ACC112 (cell line): ENCODE results near the gene GRID1.

Experiments
- H2AFZ ChIP-seq: fragments of 200-600 bp; sonication (generic); one replicate; pipeline ENCODE4 v1.6.0; 2017; ENCODE audit warnings: antibody characterized with exemption, low read length; ENCODE audit not compliant: unreplicated experiment
- H3K27ac ChIP-seq: fragments of 200-600 bp; sonication (generic); 2 replicates; pipeline ENCODE4 v1.5.1; 2014; ENCODE audit warnings: low read depth, mild to moderate bottlenecking, antibody characterized with exemption, low read length, moderate library complexity
- H3K27me3 ChIP-seq: fragments of 200-600 bp; sonication (generic); 2 replicates; pipeline ENCODE4 v1.6.1; 2014; ENCODE audit warnings: mild to moderate bottlenecking, antibody characterized with exemption, low read length, moderate library complexity, mixed read lengths; ENCODE audit not compliant: insufficient read depth
- H3K36me3 ChIP-seq: fragments of 200-600 bp; sonication (generic); 2 replicates; pipeline ENCODE4 v1.6.1; 2016; ENCODE audit warnings: mild to moderate bottlenecking, antibody characterized with exemption, low read length, moderate library complexity, mixed read lengths; ENCODE audit not compliant: insufficient read depth
- H3K4me1 ChIP-seq: fragments of 200-600 bp; sonication (generic); one replicate; pipeline ENCODE4 v1.6.1; 2016; ENCODE audit warnings: low read length, mixed read lengths; ENCODE audit not compliant: insufficient read depth, unreplicated experiment, control insufficient read depth
- H3K4me3 ChIP-seq: fragments of 200-600 bp; sonication (generic); 2 replicates; pipeline ENCODE4 v1.5.1; 2014; ENCODE audit warnings: mild to moderate bottlenecking, low read depth, low read length
- H3K79me2 ChIP-seq: fragments of 200-600 bp; sonication (generic); one replicate; pipeline ENCODE4 v1.6.0; 2016; ENCODE audit warnings: low read length; ENCODE audit not compliant: control insufficient read depth, unreplicated experiment, insufficient read depth

The GRID1 gene

GRCh38 chr10:85650791-85651496, 715.7 kb downstream of the GRID1 start:
- Histone ChIP-seq H3K79me2 (no peaks in the 10 kb centered on the region), H3K4me1 (no peaks in the 10 kb centered on the region), H3K4me3 (no peak overlapping the region), H3K36me3 (no peaks in the 10 kb centered on the region), H3K27ac (no peak overlapping the region), H2AFZ (no peak overlapping the region), H3K27me3 (no peaks in the 10 kb centered on the region)

- no peaks in the 10 kb centered on the region for H3K79me2 ChIP-seq
- no peaks in the 10 kb centered on the region for H3K4me1 ChIP-seq
- no peak overlapping the region for H2AFZ ChIP-seq
- no peak overlapping the region for H3K4me3 ChIP-seq
- H3K27ac ChIP-seq = no peak overlapping the region
- H3K27me3 ChIP-seq = no peaks in the 10 kb centered on the region
- H3K36me3 ChIP-seq = no peaks in the 10 kb centered on the region
These were observed 717.1 kb downstream of the GRID1 start for GRCh38 chr10:85649461-85649860.

DNA sequence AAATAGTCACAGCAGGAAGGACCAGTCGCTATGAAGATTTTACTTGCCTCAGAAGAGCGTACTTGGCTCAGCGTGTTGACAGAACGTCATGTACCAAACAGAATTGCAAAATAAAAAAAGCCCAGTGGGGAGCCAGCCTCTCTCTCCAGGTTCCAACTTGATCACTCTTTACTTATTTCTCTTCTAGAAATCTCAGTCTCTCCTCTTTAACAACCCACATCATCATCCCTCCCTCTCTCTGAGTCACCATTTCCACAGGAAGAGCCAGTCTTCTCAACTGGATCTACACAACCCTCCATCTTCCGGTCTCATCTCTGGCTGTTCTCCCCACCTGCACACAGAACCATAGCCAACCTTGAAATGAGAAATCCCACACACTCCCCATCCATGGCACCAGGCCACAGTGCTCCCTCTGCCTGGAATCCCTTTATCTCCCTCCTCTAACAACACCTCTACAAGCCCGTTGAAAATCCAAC, 718.3 kb downstream of the GRID1 start:
- Histone ChIP-seq H3K4me1 (no peaks in the 10 kb centered on the region), H3K36me3 (no peaks in the 10 kb centered on the region), H2AFZ (no peak overlapping the region), H3K27ac (no peak overlapping the region), H3K79me2 (no peaks in the 10 kb centered on the region), H3K27me3 (no peaks in the 10 kb centered on the region), H3K4me3 (no peak overlapping the region)

- Histone ChIP-seq H3K4me1 (no peaks in the 10 kb centered on the region), H3K27ac (no peak overlapping the region), H2AFZ (no peak overlapping the region), H3K36me3 (no peaks in the 10 kb centered on the region), H3K79me2 (no peaks in the 10 kb centered on the region), H3K4me3 (no peak overlapping the region), H3K27me3 (no peaks in the 10 kb centered on the region)
These were observed 718.9 kb downstream of the GRID1 start for GRCh38 chr10:85647741-85648140.

- no peak overlapping the region for H2AFZ ChIP-seq
- no peaks in the 10 kb centered on the region for H3K27me3 ChIP-seq
- H3K27ac ChIP-seq = no peak overlapping the region
- H3K4me1 ChIP-seq = no peaks in the 10 kb centered on the region
- H3K36me3 ChIP-seq = no peaks in the 10 kb centered on the region
- H3K79me2 ChIP-seq = no peaks in the 10 kb centered on the region
- H3K4me3 ChIP-seq = no peak overlapping the region
These were observed 720.5 kb downstream of the GRID1 start for GRCh38 chr10:85645926-85646711.

DNA sequence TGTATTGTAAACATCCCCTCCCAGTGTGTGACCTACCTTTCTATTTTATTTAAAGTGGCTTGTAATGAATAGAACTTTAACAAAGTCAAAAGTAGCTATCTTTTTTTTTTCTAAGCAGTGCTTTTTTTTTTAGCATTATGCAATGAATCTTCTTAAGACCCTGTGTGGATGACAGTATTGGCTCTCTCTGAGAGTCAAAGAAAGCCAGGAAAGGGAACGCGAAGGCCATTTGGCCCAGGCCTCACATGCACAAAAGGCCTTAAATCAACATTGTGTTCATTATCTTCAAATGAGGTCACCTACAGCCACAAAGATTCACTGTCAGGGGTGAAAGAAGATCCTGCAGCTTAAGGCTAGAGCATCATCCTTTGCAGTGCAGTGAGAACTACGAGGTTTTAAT, 721.5 kb downstream of the GRID1 start:
- Histone ChIP-seq H3K4me3 (no peak overlapping the region), H3K27me3 (no peaks in the 10 kb centered on the region), H3K36me3 (no peaks in the 10 kb centered on the region), H2AFZ (no peak overlapping the region), H3K79me2 (no peaks in the 10 kb centered on the region), H3K27ac (no peak overlapping the region), H3K4me1 (no peaks in the 10 kb centered on the region)

DNA sequence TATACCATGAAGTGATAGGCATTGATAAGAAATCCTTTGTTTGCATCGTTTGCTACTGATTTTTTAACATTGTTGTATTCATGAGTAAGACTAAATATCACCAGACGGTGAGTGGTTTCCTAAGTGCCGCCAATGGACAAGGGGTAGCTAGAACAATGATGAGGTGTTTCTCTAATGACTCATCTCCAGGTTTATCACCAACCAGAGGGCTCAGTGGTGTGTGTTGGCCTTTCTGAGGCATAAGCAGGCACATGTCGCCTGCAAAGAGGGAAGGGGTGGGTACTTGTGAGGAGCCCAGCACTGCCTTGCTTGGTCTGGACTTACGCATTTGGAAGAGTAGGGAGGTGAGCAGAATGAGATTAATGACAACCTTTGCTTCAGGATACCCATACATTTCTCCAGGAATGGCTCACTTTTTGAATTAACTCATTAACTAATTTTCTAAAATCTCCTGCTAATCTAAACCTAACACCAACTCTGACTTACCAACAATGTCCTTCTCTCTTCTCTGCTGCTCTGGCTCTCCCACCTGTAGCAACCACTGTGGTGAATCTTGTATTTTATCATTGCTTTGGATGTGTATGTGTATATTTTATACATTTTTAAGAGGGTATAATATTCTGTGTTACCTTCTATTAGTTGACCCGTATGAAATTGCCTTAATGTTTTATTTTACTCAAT, 722.6 kb downstream of the GRID1 start:
- H3K27ac ChIP-seq = no peak overlapping the region
- no peaks in the 10 kb centered on the region for H3K79me2 ChIP-seq

GRCh38 chr10:85643171-85643844, 723.3 kb downstream of the GRID1 start:
- Histone ChIP-seq H2AFZ (no peak overlapping the region), H3K27ac (no peak overlapping the region), H3K79me2 (no peaks in the 10 kb centered on the region), H3K4me3 (no peak overlapping the region), H3K27me3 (no peaks in the 10 kb centered on the region), H3K36me3 (no peaks in the 10 kb centered on the region), H3K4me1 (no peaks in the 10 kb centered on the region)

More for the DNA sequence above, 722.6 kb downstream of the GRID1 start:
- Histone ChIP-seq H3K27me3 (no peaks in the 10 kb centered on the region), H3K4me3 (no peak overlapping the region), H2AFZ (no peak overlapping the region), H3K36me3 (no peaks in the 10 kb centered on the region), H3K4me1 (no peaks in the 10 kb centered on the region)

GRCh38 chr10:85642421-85643170, 724.0 kb downstream of the GRID1 start:
- no peak overlapping the region for H2AFZ ChIP-seq
- no peak overlapping the region for H3K27ac ChIP-seq

GRCh38 chr10:85642082-85642420, 724.5 kb downstream of the GRID1 start:
- Histone ChIP-seq H3K4me1 (no peaks in the 10 kb centered on the region), H3K27ac (no peak overlapping the region), H3K4me3 (no peak overlapping the region), H3K27me3 (no peaks in the 10 kb centered on the region), H3K36me3 (no peaks in the 10 kb centered on the region), H2AFZ (no peak overlapping the region), H3K79me2 (no peaks in the 10 kb centered on the region)

More at GRCh38 chr10:85642421-85643170, 724.0 kb downstream of the GRID1 start:
- no peaks in the 10 kb centered on the region for H3K36me3 ChIP-seq
- H3K27me3 ChIP-seq = no peaks in the 10 kb centered on the region
- no peak overlapping the region for H3K4me3 ChIP-seq
- H3K4me1 ChIP-seq = no peaks in the 10 kb centered on the region
- no peaks in the 10 kb centered on the region for H3K79me2 ChIP-seq
